IPS DF 6.9 (cell line): Measurements from ENCODE around the gene ITSN1.

ENCODE experiments used
- DNase-seq: peaks from one replicate; pipeline ENCODE4 v3.0.0-alpha.2; 2013; ENCODE audit warnings: low read depth, low spot score
- H3K27ac ChIP-seq: one replicate; pipeline ENCODE4 v1.5.1; 2013; ENCODE audit warnings: low read length, control low read depth
- H3K27me3 ChIP-seq: 2 replicates; pipeline ENCODE4 v1.6.1; 2013; ENCODE audit warnings: mild to moderate bottlenecking, low read length; ENCODE audit not compliant: control insufficient read depth, insufficient read depth
- H3K36me3 ChIP-seq: 2 replicates; pipeline ENCODE4 v1.6.1; 2013; ENCODE audit warnings: low read length; ENCODE audit not compliant: control insufficient read depth, insufficient read depth
- H3K4me1 ChIP-seq: 2 replicates; pipeline ENCODE4 v1.6.1; 2013; ENCODE audit warnings: low read length; ENCODE audit not compliant: control insufficient read depth, insufficient read depth
- H3K4me3 ChIP-seq: 2 replicates; pipeline ENCODE4 v1.5.1; 2013; ENCODE audit warnings: mild to moderate bottlenecking, low read length
- H3K9me3 ChIP-seq: 2 replicates; pipeline ENCODE4 v1.6.1; 2013; ENCODE audit warnings: low read length, inconsistent platforms; ENCODE audit not compliant: control insufficient read depth, insufficient read depth
- WGBS: extraction: QIAGEN DNeasy Blood & Tissue Kit; methylation state at CpG from one replicate; pipeline ENCODE4 v1.1.7; 2013; ENCODE audit warnings: mixed read lengths, missing lambda C conversion rate; ENCODE audit not compliant: insufficient read length, insufficient coverage; 5-methylcytosine and 5-hydroxymethylcytosine counted together

ITSN1 gene

DNA sequence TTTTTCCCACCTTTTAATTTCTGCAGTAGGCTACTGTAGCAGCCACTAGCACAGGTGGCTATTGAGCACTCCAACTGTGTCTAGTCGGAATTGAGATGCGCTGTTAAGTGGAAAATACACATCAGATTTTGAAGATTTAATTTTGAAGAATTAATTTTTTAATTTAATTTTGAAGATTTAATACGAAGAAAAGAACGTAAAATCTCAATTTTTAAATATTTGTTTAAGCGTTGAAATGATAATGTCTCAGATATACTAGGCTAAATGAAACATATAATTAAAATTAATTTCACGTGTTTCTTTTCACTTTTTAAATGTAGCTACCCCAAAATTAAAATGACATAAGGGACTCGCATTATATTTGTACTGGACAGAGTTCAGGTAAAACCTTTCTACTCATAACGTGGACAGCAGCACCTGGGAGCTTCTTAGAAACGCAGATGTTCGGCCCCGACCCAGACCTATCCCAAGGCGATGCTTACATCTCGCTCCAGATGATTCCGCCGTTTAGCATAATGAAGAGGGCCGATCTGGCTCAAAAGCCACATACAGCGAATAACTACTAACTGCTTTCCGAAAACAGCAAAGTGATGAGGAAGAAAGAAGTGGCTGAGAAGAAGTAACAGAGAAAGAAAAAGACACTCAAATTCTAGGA lies 1.5 kb upstream of the ITSN1 start:
- H3K27me3 ChIP-seq = no peaks in the 10 kb centered on the region

DNA sequence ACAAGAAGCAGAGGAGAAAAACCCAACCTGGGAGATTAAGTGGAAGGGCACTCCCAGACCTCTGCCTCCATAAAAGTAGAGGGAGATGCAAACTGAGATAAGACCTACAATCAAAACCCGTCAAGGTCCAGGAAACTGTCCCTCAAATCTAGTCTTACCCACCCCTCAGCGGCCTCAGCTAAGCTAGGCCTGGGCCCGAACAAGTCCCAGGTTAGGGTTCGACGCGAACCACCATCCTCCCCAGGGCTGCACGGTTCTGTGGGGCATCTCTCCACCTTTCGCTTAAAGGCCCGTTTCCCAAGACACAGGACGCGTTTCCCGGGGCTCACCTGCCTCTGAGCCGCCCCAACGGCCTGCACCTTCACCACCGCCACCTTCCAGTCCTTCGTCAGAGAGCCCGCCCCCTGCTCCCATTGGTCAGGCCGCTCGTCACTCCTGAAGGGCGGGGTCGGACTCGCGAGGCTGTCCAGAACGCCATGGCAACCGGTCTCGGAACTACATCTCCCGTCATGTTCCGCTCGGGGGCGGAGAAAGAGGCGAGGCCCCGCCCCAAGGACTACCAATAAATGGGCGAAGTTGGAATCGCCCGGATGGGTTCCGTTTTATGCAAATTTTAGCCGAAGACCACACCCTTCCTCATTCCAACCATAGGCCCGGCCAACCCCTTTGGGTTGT lies 812 bp upstream of the ITSN1 start, which contains the start of gene CRYZL1:
TSS of gene CRYZL1 (minus strand) at position 390 of the 675 bp plus-strand sequence. CDS start 10,190 bp downstream, outside the sequence.
- Histone ChIP-seq H3K4me3 (peak within 1 kb of the TSS; percentile 69), H3K9me3 (no peaks in the 10 kb centered on the region), H3K27me3 (no peaks in the 10 kb centered on the region), H3K36me3 (no peaks in the 10 kb centered on the region), H3K4me1 (no peaks in the 10 kb centered on the region), H3K27ac (no peak within 1 kb of the TSS)
- no CpG with 5 or more reads among the region's 38 CpGs for WGBS
- DNase-seq = peak; percentile 99

More for the DNA sequence above, 1.5 kb upstream of the ITSN1 start:
- H3K9me3 ChIP-seq = no peaks in the 10 kb centered on the region
- no peak overlapping the region for H3K27ac ChIP-seq
- H3K4me1 ChIP-seq = no peaks in the 10 kb centered on the region
- H3K36me3 ChIP-seq = no peaks in the 10 kb centered on the region
- WGBS = 100% methylated on average over 4 of the region's 18 CpGs
- no peak for DNase-seq
- H3K4me3 ChIP-seq = peak overlapping the region; percentile 55; the same call in 1 of the 2 replicates

DNA sequence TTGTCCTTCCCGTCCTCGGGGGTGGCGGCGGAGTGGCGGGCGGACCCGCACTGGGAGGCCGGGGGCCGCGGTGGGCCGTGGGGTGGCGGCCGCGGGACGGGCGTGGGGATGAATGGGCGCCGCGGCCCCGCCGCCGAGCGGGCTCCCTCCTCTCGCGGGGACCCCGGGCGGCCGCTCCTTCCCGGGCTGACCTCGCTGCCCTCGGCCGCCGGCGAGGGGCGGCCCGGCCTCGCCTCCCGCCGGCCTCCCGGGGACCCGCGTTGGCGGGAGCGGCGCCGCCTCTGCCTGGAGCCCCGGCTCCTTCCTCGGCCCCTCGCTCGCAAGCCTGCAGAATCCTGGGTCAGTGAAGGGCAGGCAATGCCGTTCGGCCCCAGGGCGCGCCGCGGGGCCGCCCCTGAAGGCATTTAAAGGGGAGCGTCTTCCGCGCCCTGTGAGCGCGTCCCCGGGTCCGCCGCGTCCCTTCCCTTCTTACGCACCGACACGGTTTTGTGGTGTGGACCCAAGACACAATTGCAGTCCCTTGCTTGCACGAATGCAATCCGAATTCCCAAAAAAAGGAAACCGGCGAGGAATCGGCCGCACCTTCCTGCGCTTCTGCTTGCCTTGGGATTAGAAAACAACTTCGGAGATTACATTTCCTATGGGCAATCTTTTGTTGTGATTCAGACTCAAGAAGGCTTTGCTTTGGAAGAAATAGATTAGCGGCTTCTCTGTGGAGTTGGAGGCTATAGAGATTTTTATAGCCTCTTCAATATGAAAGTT lies 776 bp downstream of the ITSN1 start:
- H3K27ac ChIP-seq = no peak overlapping the region
- no peak for DNase-seq
- no CpG with 5 or more reads among the region's 78 CpGs for WGBS
- H3K9me3 ChIP-seq = no peaks in the 10 kb centered on the region
- no peaks in the 10 kb centered on the region for H3K36me3 ChIP-seq
- no peaks in the 10 kb centered on the region for H3K27me3 ChIP-seq
- peak overlapping the region; percentile 69 for H3K4me3 ChIP-seq
- no peaks in the 10 kb centered on the region for H3K4me1 ChIP-seq

DNA sequence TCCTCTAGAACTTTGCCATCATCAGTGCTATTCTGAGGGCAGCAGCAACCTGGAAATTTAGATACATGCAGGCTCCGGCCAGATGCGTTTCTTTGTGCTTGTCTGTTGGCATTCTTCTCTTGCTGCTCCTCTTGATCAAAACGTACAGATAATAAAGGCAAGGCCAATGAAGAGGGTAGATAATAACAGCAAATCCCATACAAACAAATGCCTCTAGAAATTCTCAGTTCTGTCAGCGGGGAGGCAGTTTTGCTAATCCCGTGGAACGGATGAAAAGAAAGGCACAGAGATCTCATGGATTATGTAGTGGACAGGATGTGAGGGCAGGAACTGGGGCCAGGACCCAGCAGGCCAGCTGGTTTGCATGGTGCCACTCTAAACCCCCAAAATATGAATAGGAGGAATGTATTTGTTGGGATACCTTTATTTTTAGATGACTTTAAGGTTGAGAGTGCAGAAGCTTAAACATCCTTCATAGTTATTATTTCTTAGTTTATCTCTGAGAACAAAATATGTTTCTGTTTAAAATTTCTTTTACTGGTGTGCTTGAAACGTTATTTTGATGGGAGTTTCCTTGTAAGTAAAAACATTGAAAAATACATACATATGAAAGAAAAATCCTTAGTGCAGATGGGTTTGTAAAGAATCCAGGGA lies 1.5 kb downstream of the ITSN1 start:
- no peaks in the 10 kb centered on the region for H3K9me3 ChIP-seq
- DNase-seq = no peak
- no peaks in the 10 kb centered on the region for H3K4me1 ChIP-seq
- no CpG with 5 or more reads among the region's 7 CpGs for WGBS
- no peaks in the 10 kb centered on the region for H3K36me3 ChIP-seq
- H3K4me3 ChIP-seq = peak overlapping the region; percentile 69; the same call in 1 of the 2 replicates
- no peak overlapping the region for H3K27ac ChIP-seq
- H3K27me3 ChIP-seq = no peaks in the 10 kb centered on the region

DNA sequence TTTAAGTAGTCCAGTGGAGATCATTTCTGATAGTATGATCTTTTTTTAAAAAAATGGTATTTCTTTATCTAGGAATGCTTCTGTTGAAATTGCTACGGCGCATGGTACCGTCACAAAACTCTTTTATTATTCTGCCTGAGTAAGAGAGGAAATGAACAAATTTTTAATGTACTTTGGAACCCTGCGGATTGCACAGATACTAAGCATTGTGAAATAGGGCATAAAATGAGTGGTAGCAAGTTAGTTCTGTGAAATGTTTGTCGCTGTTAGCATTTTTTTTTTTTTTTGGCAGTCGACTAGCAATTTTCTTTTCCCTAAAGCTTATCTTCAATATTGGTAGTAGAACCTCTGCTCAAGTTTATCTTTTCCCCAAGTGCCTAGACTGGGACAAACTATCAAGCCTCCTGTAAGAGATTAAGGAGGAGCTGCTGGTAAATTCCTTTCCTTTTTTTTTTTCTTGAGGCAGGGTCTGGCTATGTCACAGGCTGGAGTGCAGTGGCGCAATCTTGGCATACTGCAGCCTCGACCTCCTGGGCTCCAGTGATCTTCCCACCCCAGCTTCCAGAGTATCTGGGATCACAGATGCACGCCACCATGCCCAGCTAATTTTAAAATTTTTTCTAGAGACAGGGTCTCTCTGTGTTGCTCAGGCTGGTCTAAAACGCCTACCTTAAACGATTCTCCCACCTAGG lies 2.2 kb downstream of the ITSN1 start:
- Histone ChIP-seq H3K4me1 (no peaks in the 10 kb centered on the region), H3K36me3 (no peaks in the 10 kb centered on the region), H3K9me3 (no peaks in the 10 kb centered on the region), H3K4me3 (no peak overlapping the region), H3K27me3 (no peaks in the 10 kb centered on the region), H3K27ac (no peak overlapping the region)
- WGBS = no CpG with 5 or more reads among the region's 11 CpGs
- DNase-seq = no peak

DNA sequence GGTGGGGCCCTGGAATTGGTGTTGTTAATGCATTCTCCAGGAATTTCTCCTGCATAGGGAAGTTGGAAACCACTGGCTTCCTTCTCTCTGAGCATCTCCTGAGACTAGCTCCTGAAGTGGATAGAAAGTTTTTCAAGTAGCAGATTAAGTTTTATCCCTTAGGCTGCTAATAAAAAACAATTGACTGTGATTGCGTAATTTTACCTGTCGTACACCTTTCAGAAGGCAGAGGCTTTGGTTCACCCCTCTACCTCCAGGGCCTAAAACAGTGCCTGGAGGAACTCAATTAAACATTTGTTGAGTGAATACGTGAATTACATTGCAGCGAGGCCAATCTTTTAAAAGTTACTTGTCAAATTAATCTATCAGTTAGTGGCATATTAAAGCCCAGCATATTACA lies 3.4 kb downstream of the ITSN1 start:
- H3K4me1 ChIP-seq = peaks cover 2% of the 10 kb centered on the region; the same call in 1 of the 2 replicates
- H3K27ac ChIP-seq = no peak overlapping the region
- no peak overlapping the region for H3K4me3 ChIP-seq
- DNase-seq = no peak
- no peaks in the 10 kb centered on the region for H3K27me3 ChIP-seq
- no CpG with 5 or more reads among the region's 4 CpGs for WGBS
- H3K9me3 ChIP-seq = no peaks in the 10 kb centered on the region
- no peaks in the 10 kb centered on the region for H3K36me3 ChIP-seq

DNA sequence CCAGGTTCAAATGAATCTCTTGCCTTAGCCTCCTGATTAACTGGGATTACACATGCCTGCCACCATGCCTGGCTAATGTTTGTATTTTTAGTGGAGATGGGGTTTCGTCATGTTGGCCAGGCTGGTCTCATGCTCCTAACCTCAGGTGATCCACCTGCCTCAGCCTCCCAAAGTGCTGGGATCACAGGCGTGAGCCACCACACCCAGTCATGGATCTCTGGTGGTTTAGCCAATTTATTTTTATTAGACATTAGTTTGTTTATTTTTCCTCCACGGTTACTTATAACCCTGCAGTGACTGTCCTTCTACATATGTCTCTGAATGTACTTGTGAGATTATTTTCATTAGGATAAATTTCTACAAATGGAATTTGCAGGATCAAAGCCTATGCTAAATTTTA lies 5.3 kb downstream of the ITSN1 start:
- DNase-seq = no peak
- no peaks in the 10 kb centered on the region for H3K27me3 ChIP-seq
- peaks cover 2% of the 10 kb centered on the region; the same call in 1 of the 2 replicates for H3K4me1 ChIP-seq
- WGBS = no CpG with 5 or more reads among the region's 3 CpGs
- no peak overlapping the region for H3K27ac ChIP-seq
- H3K36me3 ChIP-seq = no peaks in the 10 kb centered on the region
- H3K9me3 ChIP-seq = no peaks in the 10 kb centered on the region
- no peak overlapping the region for H3K4me3 ChIP-seq

DNA sequence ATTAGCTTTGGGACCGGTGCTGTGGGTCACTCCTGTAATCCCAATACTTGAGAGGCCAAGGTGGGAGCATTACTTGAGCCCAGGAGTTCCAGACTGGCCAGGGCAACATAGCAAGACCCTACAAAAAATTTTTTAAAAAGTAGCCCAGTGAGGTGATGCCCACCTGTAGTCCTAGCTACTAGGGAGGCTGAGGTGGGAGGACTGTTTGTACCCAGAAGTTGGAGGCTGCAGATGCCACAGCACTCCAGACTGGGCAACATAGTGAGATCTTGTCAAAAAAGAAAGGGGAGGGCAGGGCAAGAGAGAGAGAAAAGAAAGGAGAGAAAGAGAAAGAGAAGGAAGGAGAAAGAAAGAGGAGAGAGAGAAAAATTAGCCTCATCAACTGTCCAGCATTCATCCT lies 6.3 kb downstream of the ITSN1 start:
- no peak for DNase-seq
- Histone ChIP-seq H3K9me3 (no peaks in the 10 kb centered on the region), H3K27me3 (no peaks in the 10 kb centered on the region), H3K36me3 (no peaks in the 10 kb centered on the region), H3K4me1 (peaks cover 2% of the 10 kb centered on the region; the same call in 1 of the 2 replicates), H3K4me3 (no peak overlapping the region), H3K27ac (no peak overlapping the region)
- WGBS = no CpG with 5 or more reads among the region's 1 CpG

DNA sequence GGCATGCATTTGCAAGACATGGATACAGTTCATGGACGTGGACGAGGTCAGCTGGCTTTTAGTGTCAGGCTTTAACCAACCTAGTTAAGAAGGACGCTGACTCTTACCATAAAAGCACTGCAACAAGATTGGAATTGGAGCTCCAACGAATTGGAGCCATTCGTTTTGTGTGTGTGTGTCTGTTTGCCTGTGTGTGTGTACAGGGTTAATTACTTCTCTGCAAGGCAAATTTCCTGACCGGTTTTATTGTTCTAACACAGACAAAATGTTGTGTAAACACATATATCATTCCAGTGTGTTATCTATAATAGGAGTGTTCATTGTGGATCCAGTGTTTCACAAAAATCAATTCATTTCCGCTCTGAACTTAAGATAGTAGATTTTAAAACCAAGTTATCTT lies 7.9 kb downstream of the ITSN1 start:
- no peak for DNase-seq
- WGBS = no CpG with 5 or more reads among the region's 7 CpGs

More for the DNA sequence above, 7.9 kb downstream of the ITSN1 start:
- no peak overlapping the region for H3K27ac ChIP-seq
- H3K27me3 ChIP-seq = no peaks in the 10 kb centered on the region
- no peak overlapping the region for H3K4me3 ChIP-seq
- H3K9me3 ChIP-seq = no peaks in the 10 kb centered on the region
- H3K4me1 ChIP-seq = peaks cover 2% of the 10 kb centered on the region
- H3K36me3 ChIP-seq = no peaks in the 10 kb centered on the region
